ENCODE measurements around the gene FUS. TPM values are rescaled to one million over a fixed set of nuclear protein-coding genes. Genes with fewer than 3 reads are reported as not detected.
A peak's percentile ranks its signal among the peaks of the same experiment; 100 is the strongest.

FUS gene
- total and polyA plus RNA-seq, 2 of the 8 experiments (the other 6 are each of a cell fraction or from before 2014, with no cell fraction given): 484 to 685 TPM

DNA sequence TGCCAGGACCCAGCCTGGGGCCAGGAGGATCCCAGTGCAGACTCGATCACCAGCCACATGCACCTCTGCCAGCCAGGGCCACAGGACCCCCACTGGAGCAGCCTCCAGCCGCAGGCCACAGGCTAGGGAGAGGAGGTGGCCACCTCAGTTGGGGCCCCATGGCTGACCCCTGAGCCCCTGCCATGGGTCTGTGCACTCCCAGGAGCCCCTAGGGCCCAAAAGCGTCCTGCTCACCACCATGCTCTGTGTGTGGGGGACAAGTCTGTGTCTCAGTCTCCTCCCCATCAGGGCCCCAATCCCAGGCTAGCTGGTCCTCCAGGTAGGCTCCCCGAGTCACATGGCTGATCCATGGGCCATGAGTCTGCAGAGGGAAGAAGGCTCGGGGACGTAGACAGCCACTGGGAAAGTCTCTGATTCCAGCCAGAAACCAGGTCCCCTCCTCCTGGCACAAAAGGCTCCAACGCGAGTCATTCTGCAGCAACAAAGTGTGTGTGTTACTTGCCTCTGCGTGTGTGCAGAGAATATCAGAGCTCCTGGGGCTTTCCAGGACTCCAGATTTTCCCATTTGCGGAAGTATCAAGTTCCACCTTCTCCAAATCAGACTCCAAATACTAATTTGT lies 38.3 kb upstream of the FUS start:
- WGBS, 2 experiments (ENCODE audit: extremely low coverage in 1 of 2, insufficient coverage in 1 of 2, insufficient read length in 1 of 2, insufficient replicate concordance in 2 of 2, low coverage in 1 of 2, low lambda C conversion rate in 2 of 2, missing lambda C conversion rate in 1 of 2): 63% methylated on average over 10 of the region's 10 CpGs; no CpG with 5 or more reads in 1 of the 2 experiments
- TF ChIP-seq SIN3A (conservative IDR thresholded peaks at IDR 0.05 in 1 of 2, IDR thresholded peaks at IDR 0.05 in 1 of 2; ENCODE audit: low read depth in 1 of 2, low read length in 2 of 2) (no peak), RBBP5 (IDR thresholded peaks at IDR 0.05; ENCODE audit: borderline replicate concordance, low read depth, low read length) (no peak), RFX5 (IDR thresholded peaks at IDR 0.05; ENCODE audit: borderline replicate concordance, low read depth, low read length) (no peak), CBX8 (IDR thresholded peaks at IDR 0.05; ENCODE audit: borderline replicate concordance, low read depth, low read length) (no peak), KDM1A (IDR thresholded peaks at IDR 0.05; ENCODE audit: borderline replicate concordance, low read length) (no peak), RXRA (IDR thresholded peaks at IDR 0.05; ENCODE audit: insufficient read depth, low read depth, low read length) (no peak), GTF2F1 (IDR thresholded peaks at IDR 0.05; ENCODE audit: borderline replicate concordance, low read depth, low read length) (no peak)
- TF ChIP-seq, protein P1, sequence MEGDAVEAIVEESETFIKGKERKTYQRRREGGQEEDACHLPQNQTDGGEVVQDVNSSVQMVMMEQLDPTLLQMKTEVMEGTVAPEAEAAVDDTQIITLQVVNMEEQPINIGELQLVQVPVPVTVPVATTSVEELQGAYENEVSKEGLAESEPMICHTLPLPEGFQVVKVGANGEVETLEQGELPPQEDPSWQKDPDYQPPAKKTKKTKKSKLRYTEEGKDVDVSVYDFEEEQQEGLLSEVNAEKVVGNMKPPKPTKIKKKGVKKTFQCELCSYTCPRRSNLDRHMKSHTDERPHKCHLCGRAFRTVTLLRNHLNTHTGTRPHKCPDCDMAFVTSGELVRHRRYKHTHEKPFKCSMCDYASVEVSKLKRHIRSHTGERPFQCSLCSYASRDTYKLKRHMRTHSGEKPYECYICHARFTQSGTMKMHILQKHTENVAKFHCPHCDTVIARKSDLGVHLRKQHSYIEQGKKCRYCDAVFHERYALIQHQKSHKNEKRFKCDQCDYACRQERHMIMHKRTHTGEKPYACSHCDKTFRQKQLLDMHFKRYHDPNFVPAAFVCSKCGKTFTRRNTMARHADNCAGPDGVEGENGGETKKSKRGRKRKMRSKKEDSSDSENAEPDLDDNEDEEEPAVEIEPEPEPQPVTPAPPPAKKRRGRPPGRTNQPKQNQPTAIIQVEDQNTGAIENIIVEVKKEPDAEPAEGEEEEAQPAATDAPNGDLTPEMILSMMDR (IDR thresholded peaks at IDR 0.05; ENCODE audit: control extremely low read depth in 1 of 3, insufficient read depth in 1 of 3, low read depth in 1 of 3, low read length in 3 of 3): no peak

More for the DNA sequence above, 38.3 kb upstream of the FUS start:
- peak overlapping the region; percentile 81 for H4K5ac ChIP-seq (ENCODE audit: insufficient read length, low read depth, low read length)
- H3K9me3 ChIP-seq (ENCODE audit: insufficient read depth in 2 of 2, low read depth in 1 of 2, low read length in 1 of 2): no peaks in the 10 kb centered on the region
- peak overlapping the region in 3 of 4 experiments; percentile 20 to 42 (median 29); a peak in 5 of 8 replicates for H3K4me3 ChIP-seq (ENCODE audit: extremely low read depth in 1 of 4, insufficient read depth in 2 of 4, low read depth in 3 of 4, low read length in 4 of 4)
- no peak for FAIRE-seq
- peak overlapping the region; percentile 74 for H3K4ac ChIP-seq (replicated peaks; ENCODE audit: insufficient read length, low read depth, low read length)
- no peaks in the 10 kb centered on the region for H3K36me3 ChIP-seq (ENCODE audit: control insufficient read depth in 2 of 4, insufficient read depth in 4 of 4, low read length in 3 of 4)
- ChIA-PET POLR2A (ENCODE audit: partially characterized antibody) (interaction anchor here (0.6 to 34.9 kb wide), 10 partner anchors 20 to 188 kb away, joined by 3 to 713 read pairs (median 4); partner anchors contain the start of genes BCKDK, FUS, HSD3B7 and KAT8), CTCF (ENCODE audit: partially characterized antibody) (interaction anchor here (0.5 to 8.1 kb wide), 25 partner anchors 9 to 242 kb away, joined by 3 to 56 read pairs (median 5); partner anchors contain the start of genes BCKDK, HSD3B7, KAT8 and PYCARD)
- H3K14ac ChIP-seq (ENCODE audit: insufficient read length): no peak overlapping the region
- peaks cover 1 to 13% (median 9%) of the 10 kb centered on the region in 4 experiments; a peak in 5 of 7 replicates for H3K27me3 ChIP-seq (replicated peaks in 1 of 4; ENCODE audit: control insufficient read depth in 3 of 4, extremely low read depth in 1 of 4, insufficient read depth in 3 of 4, low read length in 3 of 4)
- H3K18ac ChIP-seq (ENCODE audit: extremely low read depth, low read length): peak overlapping the region; percentile 78; the same call in 1 of the 2 replicates
- no peak for DNase-seq (ENCODE audit: low read depth in 1 of 2, low spot score in 2 of 2)
- H4K8ac ChIP-seq (ENCODE audit: extremely low read depth, insufficient read depth, low read length): peak overlapping the region; percentile 7; the same call in 1 of the 2 replicates
- H2BK15ac ChIP-seq (ENCODE audit: low read length): peak overlapping the region; percentile 99; the same call in 1 of the 2 replicates
- peak overlapping the region; percentile 94 for H2BK12ac ChIP-seq (ENCODE audit: low read depth, low read length)
- peak overlapping the region; percentile 87 for H2BK20ac ChIP-seq (ENCODE audit: low read length)
- H3K79me2 ChIP-seq (ENCODE audit: control insufficient read depth in 1 of 2, insufficient read depth in 2 of 2, low read length in 2 of 2): no peaks in the 10 kb centered on the region
- H3K56ac ChIP-seq (replicated peaks; ENCODE audit: insufficient read length, low read depth, low read length): peak overlapping the region; percentile 36
- H3K23ac ChIP-seq (ENCODE audit: insufficient read length): no peak overlapping the region
- peak overlapping the region; percentile 48; the same call in 1 of the 2 replicates for H3K27ac ChIP-seq (ENCODE audit: low read depth, low read length)
- H3K9ac ChIP-seq (replicated peaks in 1 of 4; ENCODE audit: extremely low read depth in 1 of 4, low read depth in 3 of 4, low read length in 3 of 4): no peak overlapping the region
- H3K4me2 ChIP-seq (ENCODE audit: insufficient read depth in 1 of 2, low read depth in 2 of 2, low read length in 2 of 2): peak overlapping the region; percentile 51 to 53; a peak in 3 of 4 replicates
- peak overlapping the region; percentile 96 for H4K91ac ChIP-seq (replicated peaks; ENCODE audit: insufficient read length, low read length)
- H3K23me2 ChIP-seq (ENCODE audit: low read depth, low read length): peaks cover 3% of the 10 kb centered on the region; the same call in 1 of the 2 replicates
- H2BK120ac ChIP-seq (replicated peaks; ENCODE audit: low read depth, low read length): peak overlapping the region; percentile 47
- no peak overlapping the region for H2AFZ ChIP-seq (ENCODE audit: low read length)
- H4K20me1 ChIP-seq (replicated peaks in 1 of 2; ENCODE audit: control insufficient read depth in 1 of 2, insufficient read depth in 2 of 2, low read length in 2 of 2): no peaks in the 10 kb centered on the region
- H3K4me1 ChIP-seq (replicated peaks in 1 of 4; ENCODE audit: control insufficient read depth in 3 of 4, insufficient read depth in 4 of 4, low read length in 3 of 4): peaks cover 5 to 26% (median 22%) of the 10 kb centered on the region in 4 experiments
- no peaks in the 10 kb centered on the region for H3K79me1 ChIP-seq (ENCODE audit: low read depth, low read length)
- peak overlapping the region; percentile 85; the same call in 1 of the 2 replicates for H2AK5ac ChIP-seq (ENCODE audit: low read depth, low read length)
- peak overlapping the region; percentile 58; the same call in 1 of the 2 replicates for H2BK5ac ChIP-seq (ENCODE audit: low read depth, low read length)
